Endothelial cell (in vitro differentiated cells): Measurements from ENCODE around the gene DNER. TPM values are rescaled to one million over a fixed set of nuclear protein-coding genes. Genes with fewer than 3 reads are reported as not detected.

Experiments
- DNase-seq: peaks from one replicate; pipeline ENCODE4 v3.0.0; 2021; ENCODE audit warnings: low spot score
- H3K27ac Mint-ChIP-seq: one replicate; pipeline ENCODE4 v1.8.0; 2021; ENCODE audit warnings: mixed read lengths, inconsistent platforms; ENCODE audit not compliant: unreplicated experiment
- H3K27me3 Mint-ChIP-seq: one replicate; pipeline ENCODE4 v1.8.0; 2021; ENCODE audit warnings: mild to moderate bottlenecking, moderate library complexity, mixed read lengths, inconsistent platforms; ENCODE audit not compliant: unreplicated experiment
- H3K36me3 Mint-ChIP-seq: one replicate; pipeline ENCODE4 v1.8.0; 2021; ENCODE audit warnings: mild to moderate bottlenecking, low read depth, mixed read lengths, inconsistent platforms; ENCODE audit not compliant: unreplicated experiment
- H3K4me1 Mint-ChIP-seq: one replicate; pipeline ENCODE4 v1.8.0; 2021; ENCODE audit warnings: mild to moderate bottlenecking, mixed read lengths, inconsistent platforms; ENCODE audit not compliant: unreplicated experiment
- H3K4me3 Mint-ChIP-seq: one replicate; pipeline ENCODE4 v1.8.0; 2021; ENCODE audit warnings: mild to moderate bottlenecking, mixed read lengths, inconsistent platforms; ENCODE audit not compliant: unreplicated experiment
- H3K9me3 Mint-ChIP-seq: one replicate; pipeline ENCODE4 v1.8.0; 2021; ENCODE audit warnings: mixed read lengths, inconsistent platforms; ENCODE audit not compliant: unreplicated experiment
- total RNA-seq: library from RNA; stranded (reverse); fragmentation: NEBNext Ultra II Directional; extraction: Animal tissue kit (Norgen Biotek cat#: 25700); gene quantifications from one replicate; pipeline ENCODE4 v1.2.1, GENCODE V29; 2021; ENCODE audit not compliant: unreplicated experiment
- TF ChIP-seq, protein P1 (sequence below): fragments of 200-600 bp; sonication (generic); IDR thresholded peaks from one replicate; pipeline ENCODE4 v1.5.0; 2021; ENCODE audit warnings: antibody characterized with exemption; ENCODE audit not compliant: unreplicated experiment

The DNER gene
- total RNA-seq, 1 donor from 2014 or later: 0.15 TPM

DNA sequence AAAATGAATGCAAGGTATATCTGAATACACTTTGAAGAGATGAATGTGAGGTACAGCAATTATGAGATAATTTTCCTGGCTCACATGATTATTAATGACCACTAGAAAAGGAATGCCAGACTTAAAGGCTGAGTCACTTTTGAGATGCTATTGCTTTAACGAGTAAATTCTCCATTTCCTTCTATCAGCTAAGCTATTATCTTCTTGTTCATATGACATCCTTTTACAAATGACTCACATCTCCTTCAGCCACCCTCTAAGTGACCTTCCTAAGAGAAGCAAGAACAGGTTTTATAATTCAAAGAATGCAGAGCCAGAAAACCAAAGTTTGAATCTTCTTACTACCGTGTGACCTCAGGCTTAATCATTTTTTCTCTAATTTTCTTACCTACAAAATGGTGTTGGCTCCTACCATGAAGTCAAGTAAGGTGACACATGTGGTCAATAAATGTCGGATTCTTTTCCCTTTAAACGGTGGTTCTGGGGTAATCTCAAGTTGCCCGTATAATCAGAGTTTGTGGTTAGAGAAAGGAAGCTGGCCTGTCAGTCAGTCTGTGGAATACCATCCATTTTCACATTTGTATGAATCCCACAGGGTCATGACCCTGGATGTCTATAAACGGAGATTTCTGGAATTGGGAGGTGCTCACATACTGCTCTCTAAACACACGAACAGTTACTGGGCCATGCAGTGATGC lies 259.3 kb downstream of the DNER start:
- no peaks in the 10 kb centered on the region for H3K9me3 Mint-ChIP-seq
- H3K27me3 Mint-ChIP-seq: no peaks in the 10 kb centered on the region
- H3K36me3 Mint-ChIP-seq: no peaks in the 10 kb centered on the region
- no peak overlapping the region for H3K4me3 Mint-ChIP-seq
- no peaks in the 10 kb centered on the region for H3K4me1 Mint-ChIP-seq
- DNase-seq: no peak
- no peak overlapping the region for H3K27ac Mint-ChIP-seq
- TF ChIP-seq, protein P1, sequence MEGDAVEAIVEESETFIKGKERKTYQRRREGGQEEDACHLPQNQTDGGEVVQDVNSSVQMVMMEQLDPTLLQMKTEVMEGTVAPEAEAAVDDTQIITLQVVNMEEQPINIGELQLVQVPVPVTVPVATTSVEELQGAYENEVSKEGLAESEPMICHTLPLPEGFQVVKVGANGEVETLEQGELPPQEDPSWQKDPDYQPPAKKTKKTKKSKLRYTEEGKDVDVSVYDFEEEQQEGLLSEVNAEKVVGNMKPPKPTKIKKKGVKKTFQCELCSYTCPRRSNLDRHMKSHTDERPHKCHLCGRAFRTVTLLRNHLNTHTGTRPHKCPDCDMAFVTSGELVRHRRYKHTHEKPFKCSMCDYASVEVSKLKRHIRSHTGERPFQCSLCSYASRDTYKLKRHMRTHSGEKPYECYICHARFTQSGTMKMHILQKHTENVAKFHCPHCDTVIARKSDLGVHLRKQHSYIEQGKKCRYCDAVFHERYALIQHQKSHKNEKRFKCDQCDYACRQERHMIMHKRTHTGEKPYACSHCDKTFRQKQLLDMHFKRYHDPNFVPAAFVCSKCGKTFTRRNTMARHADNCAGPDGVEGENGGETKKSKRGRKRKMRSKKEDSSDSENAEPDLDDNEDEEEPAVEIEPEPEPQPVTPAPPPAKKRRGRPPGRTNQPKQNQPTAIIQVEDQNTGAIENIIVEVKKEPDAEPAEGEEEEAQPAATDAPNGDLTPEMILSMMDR: no peak

DNA sequence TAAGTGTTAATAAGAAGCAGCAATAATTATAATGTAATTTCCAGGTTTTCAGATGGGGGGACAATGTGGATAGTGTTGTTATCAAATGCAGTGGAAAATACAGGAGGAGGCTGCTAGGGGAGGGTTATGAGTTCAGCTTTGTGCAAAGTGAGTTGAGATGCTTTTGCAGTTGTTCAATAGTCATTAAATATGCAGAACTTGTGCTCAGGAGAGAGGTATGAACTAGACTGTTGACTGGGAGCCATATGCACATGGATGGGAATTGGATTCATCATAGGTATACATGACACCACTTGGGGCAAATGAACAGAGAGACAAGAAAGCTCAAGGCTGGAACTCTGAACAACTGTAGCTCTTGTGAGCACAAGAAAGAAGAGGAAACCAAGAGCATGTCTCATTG lies 261.1 kb downstream of the DNER start:
- H3K36me3 Mint-ChIP-seq: no peaks in the 10 kb centered on the region
- no peaks in the 10 kb centered on the region for H3K27me3 Mint-ChIP-seq
- DNase-seq: no peak
- TF ChIP-seq, protein P1: no peak
- H3K27ac Mint-ChIP-seq: no peak overlapping the region
- H3K9me3 Mint-ChIP-seq: no peaks in the 10 kb centered on the region
- H3K4me1 Mint-ChIP-seq: no peaks in the 10 kb centered on the region
- H3K4me3 Mint-ChIP-seq: no peak overlapping the region

DNA sequence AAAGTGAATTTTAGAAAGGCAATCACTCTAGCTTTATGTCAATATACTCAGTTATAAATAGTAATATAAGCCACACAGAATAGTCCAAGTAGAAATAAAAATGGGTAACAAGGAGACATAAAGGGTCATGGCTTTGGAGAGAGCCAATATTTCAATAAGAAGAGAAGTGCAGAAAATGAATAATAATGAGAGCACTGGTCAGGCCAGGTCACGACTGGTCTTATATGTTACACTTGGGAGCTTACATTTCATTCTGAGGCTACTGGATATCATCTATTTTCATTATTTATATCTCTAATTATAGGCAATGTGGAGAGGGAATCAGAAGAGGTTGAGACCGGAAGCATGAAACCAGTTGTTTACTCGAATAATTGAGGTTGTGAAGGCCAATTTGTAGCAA lies 262.5 kb downstream of the DNER start:
- no peak for DNase-seq
- Mint-ChIP-seq H3K27ac (no peak overlapping the region), H3K36me3 (no peaks in the 10 kb centered on the region), H3K4me1 (no peaks in the 10 kb centered on the region), H3K4me3 (no peak overlapping the region), H3K9me3 (no peaks in the 10 kb centered on the region), H3K27me3 (no peaks in the 10 kb centered on the region)
- TF ChIP-seq, protein P1: no peak

DNA sequence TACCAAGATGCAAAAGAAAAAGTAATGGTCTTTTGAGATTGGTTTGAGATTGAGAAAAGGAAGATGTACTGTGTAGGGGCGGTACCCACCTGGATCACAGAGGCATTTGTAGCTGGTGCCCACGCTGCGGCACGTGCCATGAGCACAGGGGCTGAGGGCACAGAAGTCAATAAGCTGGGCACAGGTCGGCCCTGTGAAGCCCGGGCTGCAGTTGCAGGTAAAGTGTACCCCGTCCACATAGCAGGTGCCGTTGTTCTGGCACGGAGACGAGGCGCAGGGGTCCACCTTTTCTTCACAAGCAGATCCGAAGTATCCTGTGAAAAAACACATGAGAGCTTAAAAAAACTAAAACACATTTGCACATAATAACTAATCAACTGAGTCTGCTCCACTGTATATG lies 267.1 kb downstream of the DNER start:
- Mint-ChIP-seq H3K27ac (no peak overlapping the region), H3K9me3 (no peaks in the 10 kb centered on the region), H3K36me3 (no peaks in the 10 kb centered on the region), H3K4me1 (peaks cover 10% of the 10 kb centered on the region), H3K27me3 (no peaks in the 10 kb centered on the region), H3K4me3 (no peak overlapping the region)
- no peak for DNase-seq
- TF ChIP-seq, protein P1: no peak

DNA sequence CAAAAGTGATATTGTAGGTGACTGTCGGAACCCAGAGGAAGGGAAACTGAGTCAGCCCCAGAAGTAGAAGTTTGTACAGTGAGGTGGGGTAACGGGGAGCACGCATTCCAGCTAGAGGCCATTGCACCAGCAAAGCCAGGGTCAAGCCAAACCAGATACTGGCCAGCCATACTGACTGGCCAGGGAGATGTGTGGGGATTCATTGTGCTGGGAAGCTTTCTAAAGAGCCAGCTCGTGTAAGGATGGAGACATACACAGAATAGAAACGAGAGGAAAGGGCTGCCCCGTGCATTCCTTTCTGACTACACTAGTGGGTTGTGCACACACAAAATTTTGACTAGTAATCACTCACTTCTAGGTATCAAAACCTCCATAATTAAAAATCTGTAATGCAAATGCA lies 268.0 kb downstream of the DNER start:
- H3K9me3 Mint-ChIP-seq: no peaks in the 10 kb centered on the region
- H3K27ac Mint-ChIP-seq: no peak overlapping the region
- H3K36me3 Mint-ChIP-seq: no peaks in the 10 kb centered on the region
- no peaks in the 10 kb centered on the region for H3K27me3 Mint-ChIP-seq
- no peak for DNase-seq
- no peak overlapping the region for H3K4me3 Mint-ChIP-seq
- TF ChIP-seq, protein P1: no peak
- H3K4me1 Mint-ChIP-seq: peaks cover 10% of the 10 kb centered on the region
